Mucosa of rectum (tissue), 2 donors: ENCODE measurements around the gene MARCHF3.

Experiments used
- H3K27ac ChIP-seq, 2 donors: one replicate each; pipeline ENCODE4 v1.7.0; 2013; ENCODE audit warnings: inconsistent platforms in 2 of 2, low read depth in 2 of 2, low read length in 2 of 2
- H3K27me3 ChIP-seq, 2 donors: one replicate each; pipeline ENCODE4 v1.7.0; 2013; ENCODE audit warnings: low read length in 2 of 2; ENCODE audit not compliant: control insufficient read depth in 2 of 2, insufficient read depth in 2 of 2
- H3K36me3 ChIP-seq, 2 donors: one replicate each; pipeline ENCODE4 v1.7.0; 2013; ENCODE audit warnings: low read length in 2 of 2; ENCODE audit not compliant: control insufficient read depth in 2 of 2, insufficient read depth in 2 of 2
- H3K4me1 ChIP-seq, 2 donors: one replicate each; pipeline ENCODE4 v1.7.0; 2013; ENCODE audit warnings: low read length in 2 of 2, mild to moderate bottlenecking in 1 of 2; ENCODE audit not compliant: control insufficient read depth in 2 of 2, insufficient read depth in 2 of 2
- H3K4me3 ChIP-seq, 2 donors: one replicate each; pipeline ENCODE4 v1.7.0; 2013; ENCODE audit warnings: low read length in 2 of 2
- H3K9ac ChIP-seq, 2 donors: one replicate each; pipeline ENCODE4 v1.7.0; 2013; ENCODE audit warnings: low read length in 2 of 2, low read depth in 1 of 2, mild to moderate bottlenecking in 1 of 2
- H3K9me3 ChIP-seq, 2 donors: one replicate each; pipeline ENCODE4 v1.7.0; 2013; ENCODE audit warnings: low read length in 2 of 2; ENCODE audit not compliant: control insufficient read depth in 2 of 2
- donor health status: healthy.
- donor health status: Normal muscosa, but diverticular disease.

The MARCHF3 gene

DNA sequence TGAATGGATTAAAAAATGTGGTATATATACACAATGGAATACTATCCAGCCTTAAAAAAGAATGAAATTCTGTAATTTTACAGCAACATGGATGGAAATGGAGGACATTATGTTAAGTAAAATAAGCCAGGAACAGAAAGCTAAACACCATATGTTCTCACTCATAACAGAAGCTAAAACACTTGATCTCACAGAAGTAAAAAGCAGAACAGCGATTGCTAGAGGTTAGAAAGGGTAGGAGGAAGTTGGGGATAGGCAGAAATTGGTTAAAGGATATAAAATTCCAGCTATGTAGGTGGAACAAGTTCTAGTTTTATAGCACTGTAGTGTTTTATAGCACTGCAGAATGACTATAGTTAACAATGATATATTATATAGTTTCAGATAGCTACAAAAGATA, 15.8 kb downstream of the MARCHF3 start:
- Histone ChIP-seq H3K9ac (no peak overlapping the region), H3K4me1 (peaks cover 16 to 20% of the 10 kb centered on the region in 2 donors), H3K9me3 (no peaks in the 10 kb centered on the region), H3K36me3 (no peaks in the 10 kb centered on the region), H3K27me3 (no peaks in the 10 kb centered on the region), H3K27ac (peak overlapping the region; percentile 67 to 69), H3K4me3 (peak overlapping the region in 1 of 2 donors; percentile 35)

DNA sequence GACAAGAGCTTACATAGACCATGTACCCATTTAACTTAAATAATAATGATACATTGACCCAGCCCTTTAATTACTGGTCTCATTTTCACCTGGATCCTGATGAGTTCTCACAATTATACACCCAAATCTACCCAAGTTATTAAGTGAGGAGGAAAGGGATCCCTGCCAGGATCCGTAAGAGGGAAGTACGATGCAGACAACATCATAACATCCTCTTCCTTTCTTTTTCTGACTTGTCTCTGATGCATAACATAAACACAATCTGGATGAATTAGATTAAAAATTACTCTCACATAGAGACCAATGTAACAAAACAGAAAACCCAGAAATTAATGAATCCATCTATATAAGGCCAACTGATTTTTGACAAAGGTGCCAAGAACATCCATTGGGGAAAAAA, 17.0 kb downstream of the MARCHF3 start:
- Histone ChIP-seq H3K27me3 (no peaks in the 10 kb centered on the region), H3K36me3 (no peaks in the 10 kb centered on the region), H3K9ac (no peak overlapping the region), H3K9me3 (no peaks in the 10 kb centered on the region), H3K4me1 (peaks cover 19 to 21% of the 10 kb centered on the region in 2 donors), H3K27ac (no peak overlapping the region), H3K4me3 (no peak overlapping the region)

- peaks cover 19 to 21% of the 10 kb centered on the region in 2 donors for H3K4me1 ChIP-seq
- H3K9ac ChIP-seq, result no peak overlapping the region
- H3K4me3 ChIP-seq, result no peak overlapping the region
- no peaks in the 10 kb centered on the region for H3K27me3 ChIP-seq
- H3K27ac ChIP-seq, result peak overlapping the region in 1 of 2 donors; percentile 8
- H3K36me3 ChIP-seq, result no peaks in the 10 kb centered on the region
- no peaks in the 10 kb centered on the region for H3K9me3 ChIP-seq
Observed at GRCh38 chr5:127012916-127013315, 17.4 kb downstream of the MARCHF3 start.

DNA sequence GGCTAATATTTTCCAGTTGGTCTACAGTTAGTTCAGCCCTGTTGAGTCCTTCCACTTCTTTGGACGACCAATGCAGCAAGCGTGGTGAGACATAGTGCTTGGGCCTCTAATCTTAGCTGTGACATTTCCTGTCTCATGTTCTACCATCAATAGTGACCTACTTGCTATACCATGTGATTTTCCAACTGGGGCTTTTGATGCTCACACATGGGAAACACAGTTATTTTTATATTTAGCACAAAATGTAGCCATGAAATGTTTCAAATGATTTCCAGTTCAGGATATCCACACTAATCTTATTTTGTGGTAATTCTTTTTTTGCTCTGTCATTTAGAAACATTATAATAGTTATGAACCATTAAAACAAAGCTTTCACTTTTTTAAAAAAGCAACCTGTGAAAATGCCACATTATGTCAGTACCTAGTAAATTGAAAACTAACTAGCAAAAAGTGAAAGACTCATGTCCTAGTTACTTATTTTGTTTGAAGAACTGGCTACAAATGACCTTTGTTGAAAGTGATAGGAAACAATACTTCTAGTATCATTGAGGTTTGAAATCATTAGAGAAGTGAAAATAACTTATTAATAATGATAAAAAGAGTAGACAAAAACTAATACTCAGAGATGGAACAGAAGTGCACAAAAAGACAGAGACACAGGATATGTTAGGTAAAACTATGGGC, 18.3 kb downstream of the MARCHF3 start:
- Histone ChIP-seq H3K27me3 (no peaks in the 10 kb centered on the region), H3K36me3 (no peaks in the 10 kb centered on the region), H3K9me3 (no peaks in the 10 kb centered on the region), H3K4me1 (peaks cover 19 to 21% of the 10 kb centered on the region in 2 donors), H3K9ac (no peak overlapping the region), H3K27ac (no peak overlapping the region), H3K4me3 (no peak overlapping the region)

GRCh38 chr5:127011153-127011552, 19.2 kb downstream of the MARCHF3 start:
- Histone ChIP-seq H3K9me3 (no peaks in the 10 kb centered on the region), H3K9ac (no peak overlapping the region), H3K4me3 (no peak overlapping the region), H3K4me1 (peaks cover 19 to 21% of the 10 kb centered on the region in 2 donors), H3K27me3 (no peaks in the 10 kb centered on the region), H3K27ac (no peak overlapping the region), H3K36me3 (no peaks in the 10 kb centered on the region)

GRCh38 chr5:127010362-127010761, 20.0 kb downstream of the MARCHF3 start:
- H3K36me3 ChIP-seq, result no peaks in the 10 kb centered on the region
- no peak overlapping the region for H3K4me3 ChIP-seq
- H3K27ac ChIP-seq, result no peak overlapping the region
- no peaks in the 10 kb centered on the region for H3K27me3 ChIP-seq
- H3K4me1 ChIP-seq, result peaks cover 14 to 17% of the 10 kb centered on the region in 2 donors
- H3K9ac ChIP-seq, result no peak overlapping the region
- no peaks in the 10 kb centered on the region for H3K9me3 ChIP-seq

GRCh38 chr5:127009784-127010183, 20.6 kb downstream of the MARCHF3 start:
- Histone ChIP-seq H3K9ac (no peak overlapping the region), H3K36me3 (no peaks in the 10 kb centered on the region), H3K9me3 (no peaks in the 10 kb centered on the region), H3K27ac (no peak overlapping the region), H3K27me3 (no peaks in the 10 kb centered on the region), H3K4me3 (no peak overlapping the region), H3K4me1 (peaks cover 12 to 15% of the 10 kb centered on the region in 2 donors)

DNA sequence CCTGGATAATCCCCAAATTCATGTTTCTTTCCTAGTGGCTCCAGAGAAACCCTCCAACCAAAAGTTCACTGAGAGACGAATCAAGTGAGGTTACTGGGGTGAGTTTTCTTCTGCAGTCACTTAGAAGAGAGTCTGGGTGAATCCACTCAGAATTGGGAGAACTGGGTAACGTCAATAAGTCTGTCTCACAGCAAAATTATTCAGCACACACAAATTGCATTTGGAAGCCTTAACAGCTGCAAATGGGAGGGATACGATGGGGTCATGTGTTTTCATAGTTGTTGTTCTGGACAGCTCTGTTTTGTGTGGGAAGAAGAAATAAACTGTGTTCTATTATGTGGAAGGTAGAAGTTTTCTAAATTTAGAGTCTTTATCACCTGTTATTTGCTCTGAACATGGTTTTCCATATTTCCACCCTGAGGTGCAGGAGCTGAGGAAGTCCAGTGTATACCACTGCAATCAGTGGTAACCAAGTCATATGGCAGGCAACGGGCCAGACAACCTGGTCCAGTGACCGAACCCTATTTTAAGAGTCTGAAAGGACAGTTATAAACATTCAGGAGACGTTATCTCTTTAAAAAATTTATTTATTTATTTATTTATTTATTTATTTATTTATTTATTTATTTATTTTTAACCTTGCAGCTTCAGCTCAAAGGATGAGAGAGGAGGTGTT, 21.9 kb downstream of the MARCHF3 start:
- Histone ChIP-seq H3K4me3 (no peak overlapping the region), H3K36me3 (no peaks in the 10 kb centered on the region), H3K27ac (no peak overlapping the region), H3K4me1 (peaks cover 9 to 18% of the 10 kb centered on the region in 2 donors), H3K27me3 (no peaks in the 10 kb centered on the region), H3K9ac (no peak overlapping the region), H3K9me3 (no peaks in the 10 kb centered on the region)

DNA sequence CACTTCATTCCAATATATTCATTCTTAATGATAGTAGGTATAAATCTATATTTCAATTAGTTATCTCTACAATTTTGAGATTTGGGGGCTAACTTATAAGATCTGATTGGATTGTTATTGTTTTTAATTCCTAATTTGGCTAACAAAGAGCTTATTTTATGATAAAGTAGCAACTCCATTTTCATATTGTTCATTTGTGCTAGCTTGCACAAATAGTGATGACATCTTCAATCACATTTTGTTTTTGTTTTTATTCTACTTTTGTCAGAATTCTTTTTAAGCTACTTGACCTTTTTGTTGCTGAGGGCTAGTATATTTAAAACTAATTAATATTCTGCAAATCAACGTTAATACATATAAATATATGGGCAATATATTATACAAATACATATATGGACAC, 22.8 kb downstream of the MARCHF3 start:
- no peaks in the 10 kb centered on the region for H3K36me3 ChIP-seq
- no peak overlapping the region for H3K4me3 ChIP-seq
- H3K4me1 ChIP-seq, result peaks cover 5 to 20% of the 10 kb centered on the region in 2 donors
- no peaks in the 10 kb centered on the region for H3K9me3 ChIP-seq
- H3K27ac ChIP-seq, result no peak overlapping the region
- H3K27me3 ChIP-seq, result no peaks in the 10 kb centered on the region
- H3K9ac ChIP-seq, result no peak overlapping the region

GRCh38 chr5:127006744-127007143, 23.6 kb downstream of the MARCHF3 start:
- no peak overlapping the region for H3K9ac ChIP-seq
- H3K27me3 ChIP-seq, result no peaks in the 10 kb centered on the region
- no peaks in the 10 kb centered on the region for H3K9me3 ChIP-seq
- H3K4me3 ChIP-seq, result no peak overlapping the region
- H3K27ac ChIP-seq, result no peak overlapping the region
- H3K36me3 ChIP-seq, result no peaks in the 10 kb centered on the region
- H3K4me1 ChIP-seq, result peaks cover 5 to 21% of the 10 kb centered on the region in 2 donors
